ENCODE measurements around the gene GATM. TPM values are rescaled to one million over a fixed set of nuclear protein-coding genes. Genes with fewer than 3 reads are reported as not detected.

GATM gene
- polyA plus RNA-seq, 3 donors: 0.89 to 1.5 (median 1.5) TPM

GRCh38 chr15:45389351-45389750 lies 11.0 kb upstream of the GATM start:
- Mint-ChIP-seq H3K27me3 (ENCODE audit: low read depth in 3 of 3) (peaks cover 0 to 7% (median 6%) of the 10 kb centered on the region in 3 donors), H3K9me3 (no peaks in the 10 kb centered on the region), H3K4me3 (no peak overlapping the region), H3K4me1 (peaks cover 14% of the 10 kb centered on the region), H3K36me3 (no peaks in the 10 kb centered on the region), H3K27ac (no peak overlapping the region)
- no peaks in the 10 kb centered on the region for H4K20me1 ChIP-seq (ENCODE audit: insufficient read depth, low read length)
- H2AFZ ChIP-seq (ENCODE audit: insufficient read depth, low read depth, low read length, poor library complexity, severe bottlenecking): no peak overlapping the region
- H3K36me3 ChIP-seq (replicated peaks in 1 of 2; ENCODE audit: control insufficient read depth in 1 of 2, insufficient read depth in 2 of 2, low read length in 2 of 2): no peaks in the 10 kb centered on the region
- no peak overlapping the region for H3K4me2 ChIP-seq (replicated peaks; ENCODE audit: extremely low read depth, low read length, poor library complexity, severe bottlenecking)
- H3K4me3 ChIP-seq (replicated peaks in 1 of 3; ENCODE audit: low read depth in 2 of 3, low read length in 3 of 3): no peak overlapping the region
- intact Hi-C loops (cut with micrococcal nuclease): no loop called here
- H3K9me3 ChIP-seq (replicated peaks in 1 of 2; ENCODE audit: control insufficient read depth in 1 of 2, insufficient read depth in 1 of 2, low read length in 2 of 2): no peaks in the 10 kb centered on the region
- no peak overlapping the region for H3K27ac ChIP-seq (ENCODE audit: low read depth in 1 of 2, low read length in 2 of 2)
- H3K79me2 ChIP-seq (ENCODE audit: insufficient read depth, low read length): no peaks in the 10 kb centered on the region
- peaks cover 0 to 4% of the 10 kb centered on the region in 2 donors for H3K27me3 ChIP-seq (ENCODE audit: control insufficient read depth in 2 of 2, insufficient read depth in 2 of 2, low read length in 2 of 2)
- TF ChIP-seq CTCF (IDR thresholded peaks at IDR 0.05): no peak
- H3K9ac ChIP-seq (ENCODE audit: insufficient read depth, low read length, poor library complexity, severe bottlenecking): no peak overlapping the region
- no peak for DNase-seq
- peaks cover 16 to 18% of the 10 kb centered on the region in 2 donors for H3K4me1 ChIP-seq (ENCODE audit: control insufficient read depth in 1 of 2, insufficient read depth in 2 of 2, low read length in 2 of 2)

- intact Hi-C loops (cut with micrococcal nuclease): no loop called here
- H3K27ac ChIP-seq (ENCODE audit: low read depth in 1 of 2, low read length in 2 of 2): no peak overlapping the region
- H3K4me3 Mint-ChIP-seq: no peak overlapping the region
- DNase-seq: no peak
- H3K4me2 ChIP-seq (replicated peaks; ENCODE audit: extremely low read depth, low read length, poor library complexity, severe bottlenecking): no peak overlapping the region
- H4K20me1 ChIP-seq (ENCODE audit: insufficient read depth, low read length): no peaks in the 10 kb centered on the region
- peaks cover 12% of the 10 kb centered on the region for H3K4me1 Mint-ChIP-seq
- H3K9ac ChIP-seq (ENCODE audit: insufficient read depth, low read length, poor library complexity, severe bottlenecking): no peak overlapping the region
- peaks cover 0 to 9% of the 10 kb centered on the region in 2 donors for H3K27me3 ChIP-seq (ENCODE audit: control insufficient read depth in 2 of 2, insufficient read depth in 2 of 2, low read length in 2 of 2)
- no peak overlapping the region for H3K4me3 ChIP-seq (replicated peaks in 1 of 3; ENCODE audit: low read depth in 2 of 3, low read length in 3 of 3)
- no peaks in the 10 kb centered on the region for H3K79me2 ChIP-seq (ENCODE audit: insufficient read depth, low read length)
- no peaks in the 10 kb centered on the region for H3K36me3 Mint-ChIP-seq
- H3K9me3 Mint-ChIP-seq: no peaks in the 10 kb centered on the region
- H2AFZ ChIP-seq (ENCODE audit: insufficient read depth, low read depth, low read length, poor library complexity, severe bottlenecking): no peak overlapping the region
- WGBS (ENCODE audit: insufficient coverage): no CpG with 5 or more reads among the region's 1 CpG
- H3K4me1 ChIP-seq (ENCODE audit: control insufficient read depth in 1 of 2, insufficient read depth in 2 of 2, low read length in 2 of 2): peaks cover 12 to 13% of the 10 kb centered on the region in 2 donors
- TF ChIP-seq CTCF (IDR thresholded peaks at IDR 0.05): no peak
- peaks cover under 1 to 8% (median 7%) of the 10 kb centered on the region in 3 donors for H3K27me3 Mint-ChIP-seq (ENCODE audit: low read depth in 3 of 3)
- H3K9me3 ChIP-seq (replicated peaks in 1 of 2; ENCODE audit: control insufficient read depth in 1 of 2, insufficient read depth in 1 of 2, low read length in 2 of 2): no peaks in the 10 kb centered on the region
- no peaks in the 10 kb centered on the region for H3K36me3 ChIP-seq (replicated peaks in 1 of 2; ENCODE audit: control insufficient read depth in 1 of 2, insufficient read depth in 2 of 2, low read length in 2 of 2)
- H3K27ac Mint-ChIP-seq: no peak overlapping the region
These were observed 9.2 kb upstream of the GATM start for GRCh38 chr15:45387380-45388007.

Data from CD14-positive monocyte (primary cell).